ENCODE results near the gene DAB2IP. TPM values are rescaled to one million over a fixed set of nuclear protein-coding genes. Genes with fewer than 3 reads are reported as not detected.

DAB2IP gene
- total RNA-seq, 1 experiment from 2014 or later = 56.3 TPM

- TF ChIP-seq CTCF (IDR thresholded peaks at IDR 0.05; ENCODE audit: unreplicated experiment) = no peak
- DNase-seq = no peak
- H3K36me3 Mint-ChIP-seq (ENCODE audit: insufficient read depth, unreplicated experiment) = no peaks in the 10 kb centered on the region
- no peak overlapping the region for H3K27ac Mint-ChIP-seq (ENCODE audit: unreplicated experiment)
- CTCF ChIA-PET = no interaction called here
- no peaks in the 10 kb centered on the region for H3K27me3 Mint-ChIP-seq (ENCODE audit: unreplicated experiment)
- H3K9me3 Mint-ChIP-seq (ENCODE audit: low read depth, unreplicated experiment) = no peaks in the 10 kb centered on the region
- BruUV-seq (replicated peaks) = no TSS peak
- H3K4me3 Mint-ChIP-seq (ENCODE audit: low read depth, unreplicated experiment) = no peak overlapping the region
- H3K4me1 Mint-ChIP-seq (ENCODE audit: low read depth, unreplicated experiment) = no peaks in the 10 kb centered on the region
- intact Hi-C loops (cut with micrococcal nuclease; ENCODE audit: unreplicated experiment) = no loop called here
Observed at GRCh38 chr9:121819428-121820231, 168.2 kb downstream of the DAB2IP start.

- no peak for TF ChIP-seq CTCF (IDR thresholded peaks at IDR 0.05; ENCODE audit: unreplicated experiment)
- no peaks in the 10 kb centered on the region for H3K27me3 Mint-ChIP-seq (ENCODE audit: unreplicated experiment)
- intact Hi-C loops (cut with micrococcal nuclease; ENCODE audit: unreplicated experiment) = no loop called here
- no peaks in the 10 kb centered on the region for H3K9me3 Mint-ChIP-seq (ENCODE audit: low read depth, unreplicated experiment)
- CTCF ChIA-PET = no interaction called here
- H3K27ac Mint-ChIP-seq (ENCODE audit: unreplicated experiment) = no peak overlapping the region
- no peak for DNase-seq
- H3K36me3 Mint-ChIP-seq (ENCODE audit: insufficient read depth, unreplicated experiment) = no peaks in the 10 kb centered on the region
- BruUV-seq (replicated peaks) = no TSS peak
- H3K4me1 Mint-ChIP-seq (ENCODE audit: low read depth, unreplicated experiment) = no peaks in the 10 kb centered on the region
- H3K4me3 Mint-ChIP-seq (ENCODE audit: low read depth, unreplicated experiment) = no peak overlapping the region
Observed at GRCh38 chr9:121820286-121821005, 169.0 kb downstream of the DAB2IP start.

GRCh38 chr9:121821326-121821725, 169.9 kb downstream of the DAB2IP start:
- BruUV-seq (replicated peaks) = no TSS peak

More at GRCh38 chr9:121821326-121821725, 169.9 kb downstream of the DAB2IP start:
- Mint-ChIP-seq H3K4me3 (ENCODE audit: low read depth, unreplicated experiment) (no peak overlapping the region), H3K9me3 (ENCODE audit: low read depth, unreplicated experiment) (no peaks in the 10 kb centered on the region), H3K27me3 (ENCODE audit: unreplicated experiment) (no peaks in the 10 kb centered on the region), H3K4me1 (ENCODE audit: low read depth, unreplicated experiment) (no peaks in the 10 kb centered on the region), H3K36me3 (ENCODE audit: insufficient read depth, unreplicated experiment) (no peaks in the 10 kb centered on the region), H3K27ac (ENCODE audit: unreplicated experiment) (no peak overlapping the region)
- DNase-seq = no peak
- intact Hi-C loops (cut with micrococcal nuclease; ENCODE audit: unreplicated experiment) = no loop called here
- CTCF ChIA-PET = no interaction called here
- no peak for TF ChIP-seq CTCF (IDR thresholded peaks at IDR 0.05; ENCODE audit: unreplicated experiment)

Data from Calu3 (cell line).